ENCODE results near the gene C3orf52.
A peak's percentile ranks its signal among the peaks of the same experiment; 100 is the strongest.
"Not testable (repeated sequence)": the region's sequence is repeated elsewhere in the genome, so short reads cannot be mapped to it uniquely, and the experiment has no call there.

The C3orf52 gene

GRCh38 chr3:112086076-112086854 lies at the start of gene C3orf52:
Gene C3orf52 (plus strand): TSS chr3:112086389. CDS start chr3:112086408, 19 bp downstream.
- Histone ChIP-seq H3K9me3 (ENCODE audit: control insufficient read depth, insufficient read depth, low read depth, low read length) (no peaks in the 10 kb centered on the region), H3K27ac (ENCODE audit: low read depth, low read length) (peak within 1 kb of the TSS; percentile 36; the same call in 1 of the 2 replicates), H3K36me3 (ENCODE audit: control insufficient read depth, insufficient read depth, low read length) (no peaks in the 10 kb centered on the region), H3K9ac (ENCODE audit: low read length) (peak within 1 kb of the TSS; percentile 85), H3K4me3 (ENCODE audit: low read depth, low read length) (peak within 1 kb of the TSS; percentile 86), H3K4me1 (ENCODE audit: control insufficient read depth, insufficient read depth, low read length) (peaks cover 31% of the 10 kb centered on the region), H3K27me3 (ENCODE audit: control insufficient read depth, insufficient read depth, low read length) (peaks cover 15% of the 10 kb centered on the region)

- H3K36me3 ChIP-seq (ENCODE audit: control insufficient read depth, insufficient read depth, low read length); H3K4me3 ChIP-seq (ENCODE audit: low read depth, low read length); H3K9ac ChIP-seq (ENCODE audit: low read length); H3K27ac ChIP-seq (ENCODE audit: low read depth, low read length); H3K4me1 ChIP-seq (ENCODE audit: control insufficient read depth, insufficient read depth, low read length); H3K27me3 ChIP-seq (ENCODE audit: control insufficient read depth, insufficient read depth, low read length): not testable (repeated sequence)
- H3K9me3 ChIP-seq (ENCODE audit: control insufficient read depth, insufficient read depth, low read depth, low read length), result peaks cover 27% of the 10 kb centered on the region
Measured at GRCh38 chr3:112037194-112037593, 49.0 kb upstream of the C3orf52 start.

GRCh38 chr3:112038863-112039262 lies 47.3 kb upstream of the C3orf52 start:
- Histone ChIP-seq H3K27me3 (ENCODE audit: control insufficient read depth, insufficient read depth, low read length) (no peaks in the 10 kb centered on the region), H3K27ac (ENCODE audit: low read depth, low read length) (no peak overlapping the region), H3K4me3 (ENCODE audit: low read depth, low read length) (no peak overlapping the region), H3K4me1 (ENCODE audit: control insufficient read depth, insufficient read depth, low read length) (peaks cover 5% of the 10 kb centered on the region), H3K9ac (ENCODE audit: low read length) (no peak overlapping the region), H3K9me3 (ENCODE audit: control insufficient read depth, insufficient read depth, low read depth, low read length) (peaks cover 24% of the 10 kb centered on the region), H3K36me3 (ENCODE audit: control insufficient read depth, insufficient read depth, low read length) (no peaks in the 10 kb centered on the region)

DNA sequence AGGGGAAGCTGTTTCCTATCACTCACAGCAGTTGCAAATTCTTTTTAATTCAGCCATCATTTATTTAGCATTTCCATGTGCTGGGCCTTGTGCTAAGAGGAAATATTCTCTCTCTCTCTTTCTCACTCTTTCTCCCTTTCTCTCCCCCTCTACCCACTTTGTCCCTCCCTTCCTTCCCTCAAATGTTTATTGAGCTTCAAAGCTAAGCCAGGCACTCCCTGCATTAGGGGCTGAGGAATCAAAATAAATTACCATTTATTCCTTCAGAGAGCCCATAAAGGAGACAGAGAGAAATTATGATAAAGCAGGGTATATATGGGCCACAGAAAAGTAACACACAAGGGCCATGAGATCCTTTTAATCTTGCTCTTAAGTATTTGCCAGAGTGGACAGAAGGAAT lies 44.9 kb upstream of the C3orf52 start:
- H3K27me3 ChIP-seq (ENCODE audit: control insufficient read depth, insufficient read depth, low read length), result no peaks in the 10 kb centered on the region
- H3K27ac ChIP-seq (ENCODE audit: low read depth, low read length), result no peak overlapping the region
- H3K9me3 ChIP-seq (ENCODE audit: control insufficient read depth, insufficient read depth, low read depth, low read length), result peaks cover 21% of the 10 kb centered on the region
- H3K9ac ChIP-seq (ENCODE audit: low read length), result no peak overlapping the region
- H3K4me3 ChIP-seq (ENCODE audit: low read depth, low read length), result no peak overlapping the region
- H3K4me1 ChIP-seq (ENCODE audit: control insufficient read depth, insufficient read depth, low read length), result peaks cover 5% of the 10 kb centered on the region
- H3K36me3 ChIP-seq (ENCODE audit: control insufficient read depth, insufficient read depth, low read length), result no peaks in the 10 kb centered on the region

DNA sequence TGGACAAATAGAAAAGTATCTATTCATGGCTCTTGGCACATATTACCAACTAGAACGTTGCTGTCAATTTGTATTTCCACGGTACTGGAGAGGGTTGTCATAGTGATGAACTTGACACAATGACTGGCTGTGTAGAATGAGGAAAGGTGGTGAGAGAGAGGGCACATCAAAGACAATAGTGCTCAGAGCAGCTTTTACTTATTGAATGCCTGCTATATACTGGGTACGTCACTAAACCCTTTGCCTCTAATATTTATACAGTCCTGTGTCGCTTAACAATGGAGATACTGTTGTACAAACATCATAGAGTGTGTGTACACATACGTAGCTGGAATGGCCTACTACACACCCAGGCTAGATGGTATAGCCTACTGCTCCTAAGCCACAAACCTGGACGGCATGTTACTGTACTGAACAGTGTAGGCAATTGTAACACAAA lies 43.3 kb upstream of the C3orf52 start:
- no peak overlapping the region for H3K4me3 ChIP-seq (ENCODE audit: low read depth, low read length)
- no peaks in the 10 kb centered on the region for H3K36me3 ChIP-seq (ENCODE audit: control insufficient read depth, insufficient read depth, low read length)
- no peaks in the 10 kb centered on the region for H3K27me3 ChIP-seq (ENCODE audit: control insufficient read depth, insufficient read depth, low read length)
- peaks cover 5% of the 10 kb centered on the region for H3K4me1 ChIP-seq (ENCODE audit: control insufficient read depth, insufficient read depth, low read length)
- H3K27ac ChIP-seq (ENCODE audit: low read depth, low read length), result no peak overlapping the region
- H3K9me3 ChIP-seq (ENCODE audit: control insufficient read depth, insufficient read depth, low read depth, low read length), result peaks cover 6% of the 10 kb centered on the region; the same call in 1 of the 2 replicates
- H3K9ac ChIP-seq (ENCODE audit: low read length), result no peak overlapping the region

- H3K36me3 ChIP-seq (ENCODE audit: control insufficient read depth, insufficient read depth, low read length), result no peaks in the 10 kb centered on the region
- no peak overlapping the region for H3K9ac ChIP-seq (ENCODE audit: low read length)
- H3K27me3 ChIP-seq (ENCODE audit: control insufficient read depth, insufficient read depth, low read length), result no peaks in the 10 kb centered on the region
- H3K27ac ChIP-seq (ENCODE audit: low read depth, low read length), result no peak overlapping the region
- no peak overlapping the region for H3K4me3 ChIP-seq (ENCODE audit: low read depth, low read length)
- H3K4me1 ChIP-seq (ENCODE audit: control insufficient read depth, insufficient read depth, low read length), result peaks cover 10% of the 10 kb centered on the region
- 0 out of 2 replicates have a peak, but pooled peaks cover 3% of the 10 kb centered on the region for H3K9me3 ChIP-seq (ENCODE audit: control insufficient read depth, insufficient read depth, low read depth, low read length)
Measured at GRCh38 chr3:112043621-112044201, 42.5 kb upstream of the C3orf52 start.

DNA sequence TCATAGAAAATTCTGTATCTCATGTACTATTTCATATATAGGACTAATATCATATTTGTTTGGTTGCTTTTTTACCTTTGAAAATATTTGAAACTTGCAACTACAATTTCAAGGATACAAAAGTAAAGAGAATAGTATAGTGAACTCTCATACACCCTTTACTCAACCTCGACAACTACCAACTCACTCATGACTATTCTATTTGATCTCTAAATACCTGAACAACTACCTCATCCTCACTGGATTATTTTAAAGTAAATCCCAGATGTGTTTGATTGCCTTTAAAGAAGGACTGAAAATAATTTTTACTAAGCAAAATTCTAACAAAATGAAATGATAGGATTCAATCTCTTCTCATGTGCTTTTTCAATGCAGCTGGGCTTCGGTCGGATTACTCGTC lies 39.6 kb upstream of the C3orf52 start:
- Histone ChIP-seq H3K4me1 (ENCODE audit: control insufficient read depth, insufficient read depth, low read length) (peaks cover 13% of the 10 kb centered on the region), H3K4me3 (ENCODE audit: low read depth, low read length) (no peak overlapping the region), H3K27ac (ENCODE audit: low read depth, low read length) (no peak overlapping the region), H3K36me3 (ENCODE audit: control insufficient read depth, insufficient read depth, low read length) (no peaks in the 10 kb centered on the region), H3K9ac (ENCODE audit: low read length) (no peak overlapping the region), H3K9me3 (ENCODE audit: control insufficient read depth, insufficient read depth, low read depth, low read length) (no peaks in the 10 kb centered on the region), H3K27me3 (ENCODE audit: control insufficient read depth, insufficient read depth, low read length) (no peaks in the 10 kb centered on the region)

GRCh38 chr3:112047264-112047663 lies 38.9 kb upstream of the C3orf52 start:
- no peak overlapping the region for H3K9ac ChIP-seq (ENCODE audit: low read length)
- peaks cover 19% of the 10 kb centered on the region for H3K4me1 ChIP-seq (ENCODE audit: control insufficient read depth, insufficient read depth, low read length)
- H3K4me3 ChIP-seq (ENCODE audit: low read depth, low read length), result no peak overlapping the region
- H3K36me3 ChIP-seq (ENCODE audit: control insufficient read depth, insufficient read depth, low read length), result no peaks in the 10 kb centered on the region
- H3K27me3 ChIP-seq (ENCODE audit: control insufficient read depth, insufficient read depth, low read length), result no peaks in the 10 kb centered on the region
- H3K9me3 ChIP-seq (ENCODE audit: control insufficient read depth, insufficient read depth, low read depth, low read length), result no peaks in the 10 kb centered on the region
- H3K27ac ChIP-seq (ENCODE audit: low read depth, low read length), result no peak overlapping the region

DNA sequence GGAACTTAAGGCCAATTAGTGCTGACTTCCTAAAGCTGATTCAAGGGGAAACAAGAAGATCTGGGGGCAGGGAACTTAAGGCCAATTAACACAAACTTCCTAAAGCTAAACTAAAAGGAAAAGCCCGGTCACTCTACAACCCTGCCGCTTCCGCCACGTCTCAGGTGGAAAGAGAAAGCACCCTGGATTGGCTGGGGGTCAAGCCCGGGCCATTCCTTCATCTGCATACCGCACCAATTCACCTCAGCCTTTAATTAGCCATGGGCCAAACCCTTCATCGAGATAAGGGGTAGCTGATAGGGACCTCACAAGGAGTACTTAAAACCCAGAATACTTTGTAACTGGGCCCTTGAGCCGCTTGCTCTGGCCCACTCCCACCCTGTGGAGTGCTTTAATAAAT lies 37.3 kb upstream of the C3orf52 start:
- no peaks in the 10 kb centered on the region for H3K36me3 ChIP-seq (ENCODE audit: control insufficient read depth, insufficient read depth, low read length)
- no peaks in the 10 kb centered on the region for H3K9me3 ChIP-seq (ENCODE audit: control insufficient read depth, insufficient read depth, low read depth, low read length)
- H3K4me3 ChIP-seq (ENCODE audit: low read depth, low read length), result no peak overlapping the region
- peaks cover 31% of the 10 kb centered on the region for H3K4me1 ChIP-seq (ENCODE audit: control insufficient read depth, insufficient read depth, low read length)
- no peak overlapping the region for H3K9ac ChIP-seq (ENCODE audit: low read length)
- H3K27me3 ChIP-seq (ENCODE audit: control insufficient read depth, insufficient read depth, low read length), result no peaks in the 10 kb centered on the region
- H3K27ac ChIP-seq (ENCODE audit: low read depth, low read length), result no peak overlapping the region

DNA sequence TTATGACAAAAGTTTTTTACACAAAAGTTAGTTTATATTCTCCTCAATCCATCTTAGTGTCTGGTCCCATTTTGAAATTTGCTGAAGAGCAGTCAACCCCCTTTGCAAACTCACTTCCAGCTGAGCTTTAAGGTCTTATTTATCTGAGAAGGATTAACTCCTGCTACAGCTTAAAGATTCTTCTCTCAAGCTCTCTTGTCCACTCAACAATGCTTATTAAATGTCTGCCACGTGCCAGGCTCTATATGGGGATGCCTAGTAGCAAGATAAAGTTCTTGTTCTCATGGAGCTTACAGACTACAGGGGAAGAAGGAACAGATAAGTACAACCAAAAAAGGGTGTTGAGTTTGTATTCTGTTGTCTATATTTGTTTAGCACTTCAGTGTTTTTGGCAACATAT lies 33.0 kb upstream of the C3orf52 start:
- Histone ChIP-seq H3K27me3 (ENCODE audit: control insufficient read depth, insufficient read depth, low read length) (no peaks in the 10 kb centered on the region), H3K9ac (ENCODE audit: low read length) (no peak overlapping the region), H3K27ac (ENCODE audit: low read depth, low read length) (no peak overlapping the region), H3K9me3 (ENCODE audit: control insufficient read depth, insufficient read depth, low read depth, low read length) (no peaks in the 10 kb centered on the region), H3K4me3 (ENCODE audit: low read depth, low read length) (no peak overlapping the region), H3K4me1 (ENCODE audit: control insufficient read depth, insufficient read depth, low read length) (peaks cover 31% of the 10 kb centered on the region), H3K36me3 (ENCODE audit: control insufficient read depth, insufficient read depth, low read length) (no peaks in the 10 kb centered on the region)

DNA sequence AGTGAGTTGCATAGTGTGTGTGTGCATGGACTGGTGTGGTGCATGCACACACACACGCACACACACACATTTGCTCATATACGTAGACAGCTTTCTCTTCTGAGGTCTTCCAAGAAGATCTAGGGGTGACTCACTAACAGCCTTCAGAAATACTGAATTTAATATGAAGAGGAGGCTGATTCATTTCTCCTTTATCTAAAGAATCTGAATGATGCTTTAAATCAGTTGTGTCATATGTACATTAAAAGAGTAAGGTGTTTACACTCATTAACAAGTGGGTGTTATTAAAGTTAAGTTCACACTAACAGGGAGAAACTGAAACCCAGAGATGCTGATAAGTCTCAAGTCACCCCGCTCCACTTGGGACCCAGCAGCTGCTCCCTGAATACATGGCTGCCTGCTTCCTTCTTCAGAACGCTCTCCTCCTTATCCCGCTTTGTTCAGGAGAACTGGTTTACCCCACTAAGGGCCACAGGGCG lies 29.7 kb upstream of the C3orf52 start:
- Histone ChIP-seq H3K27me3 (ENCODE audit: control insufficient read depth, insufficient read depth, low read length) (no peaks in the 10 kb centered on the region), H3K9me3 (ENCODE audit: control insufficient read depth, insufficient read depth, low read depth, low read length) (0 out of 2 replicates have a peak, but pooled peaks cover 6% of the 10 kb centered on the region), H3K4me3 (ENCODE audit: low read depth, low read length) (no peak overlapping the region), H3K36me3 (ENCODE audit: control insufficient read depth, insufficient read depth, low read length) (no peaks in the 10 kb centered on the region), H3K9ac (ENCODE audit: low read length) (no peak overlapping the region), H3K4me1 (ENCODE audit: control insufficient read depth, insufficient read depth, low read length) (peaks cover 18% of the 10 kb centered on the region), H3K27ac (ENCODE audit: low read depth, low read length) (no peak overlapping the region)

All from HUES6 (cell line).